HepG2 (cell line): ENCODE measurements around the gene AHCYL2. TPM values are rescaled to one million over a fixed set of nuclear protein-coding genes. Genes with fewer than 3 reads are reported as not detected.

Source experiments
- ATAC-seq: fragments of 200-7000 bp; cut with Tn5 transposase; 3 replicates; pipeline ENCODE4 v1.9.1; 2020; ENCODE audit warnings: mild to moderate bottlenecking, moderate library complexity
- BruUV-seq: library from RNA; stranded (reverse); fragments of 400-500 nt; replicated peaks from 2 replicates; lab custom pipeline; 2021; lab: Mats Ljungman, UMichigan
- CTCF ChIA-PET: fragments of 300-600 bp; formaldehyde crosslinking; extraction: SDS; loops from one replicate; lab custom pipeline; 2021; ENCODE audit warnings: low total read pairs, inconsistent platforms, low intra/inter-chr PET ratio; lab: Yijun Ruan, JAX
- POLR2A ChIA-PET: fragments of 350-600 bp; sonication (Branson Sonifier 250); formaldehyde crosslinking; loops from one replicate; lab custom pipeline; 2020; ENCODE audit warnings: antibody characterized with exemption, inconsistent platforms; lab: Yijun Ruan, JAX
- DNase-seq: peaks from one replicate; pipeline ENCODE4 v3.0.0-alpha.2; 2015; ENCODE audit warnings: low spot score
- FAIRE-seq: peaks from 3 replicates; lab custom pipeline; 2011; peaks lifted over from hg19 to GRCh38; lab: Jason Lieb, UNC
- H2AFZ ChIP-seq: one replicate; pipeline ENCODE4 v1.6.1; 2011; ENCODE audit warnings: low read length, inconsistent platforms
- H3K27ac ChIP-seq: fragments of 300-600 bp; 3 replicates; pipeline ENCODE4 v1.8.0; 2011; ENCODE audit warnings: mixed run types, mild to moderate bottlenecking, mixed read lengths, low read length, inconsistent platforms; ENCODE audit not compliant: insufficient read depth; ENCODE audit errors: extremely low read length
- H3K27me3 ChIP-seq, 2 experiments: fragments of 200-600 bp in 1 of 2; 2 replicates in 1 of 2; 3 replicates in 1 of 2; pipeline versions ENCODE4 v1.6.0 to v1.8.0; 2011; ENCODE audit warnings: low read length in 2 of 2, mild to moderate bottlenecking in 2 of 2, moderate library complexity in 2 of 2, inconsistent platforms in 1 of 2; ENCODE audit not compliant: insufficient read depth in 2 of 2, control insufficient read depth in 1 of 2
- H3K36me3 ChIP-seq, 2 experiments: fragments of 200-600 bp in 1 of 2; replicated peaks in 1 of 2; 2 replicates in 1 of 2; 3 replicates in 1 of 2; pipeline versions ENCODE4 v1.5.1 to v1.8.0; 2011; ENCODE audit warnings: low read length in 2 of 2, inconsistent platforms in 1 of 2; ENCODE audit not compliant: insufficient read depth in 2 of 2, control insufficient read depth in 1 of 2
- H3K4me1 ChIP-seq: 2 replicates; pipeline ENCODE4 v1.5.1; 2012; ENCODE audit warnings: low read length, inconsistent platforms; ENCODE audit not compliant: insufficient read depth
- H3K4me2 ChIP-seq: 2 replicates; pipeline ENCODE4 v1.6.0; 2011; ENCODE audit warnings: low read depth, low read length, inconsistent platforms
- H3K4me3 ChIP-seq, 3 experiments: fragments of 200-600 bp in 1 of 3; sonication (generic), shearing (Covaris generic) in 1 of 3; replicated peaks in 1 of 3; 2 replicates each; pipeline ENCODE4 v1.5.1; 2011 to 2016; ENCODE audit warnings: low read length in 3 of 3, inconsistent platforms in 2 of 3, low read depth in 2 of 3, mild to moderate bottlenecking in 2 of 3, control low read depth in 1 of 3, mixed read lengths in 1 of 3; ENCODE audit not compliant: insufficient read depth in 1 of 3
- H3K79me2 ChIP-seq: one replicate; pipeline ENCODE4 v1.6.1; 2011; ENCODE audit warnings: low read length, inconsistent platforms; ENCODE audit not compliant: insufficient read depth
- H3K9ac ChIP-seq: 2 replicates; pipeline ENCODE4 v1.6.0; 2011; ENCODE audit warnings: mild to moderate bottlenecking, low read depth, low read length, inconsistent platforms; ENCODE audit not compliant: insufficient read depth
- H3K9me3 ChIP-seq: 2 replicates; pipeline ENCODE4 v1.5.1; 2012; ENCODE audit warnings: mild to moderate bottlenecking, low read length
- H4K20me1 ChIP-seq: 2 replicates; pipeline ENCODE4 v1.6.0; 2011; ENCODE audit warnings: inconsistent platforms, mild to moderate bottlenecking, low read length, moderate library complexity; ENCODE audit not compliant: insufficient read depth
- FOXK1 ChIP-seq: sonication (generic); formaldehyde crosslinking; IDR thresholded peaks from 2 replicates; pipeline ENCODE4 v1.4.0; 2020; ENCODE audit warnings: low read depth, missing genetic modification reagents, borderline replicate concordance
- ZEB1 ChIP-seq: IDR thresholded peaks from 2 replicates; pipeline ENCODE4 v1.6.1; 2012; ENCODE audit warnings: mild to moderate bottlenecking, low read depth, inconsistent platforms; ENCODE audit not compliant: insufficient replicate concordance
- ZNF235 ChIP-seq: sonication (generic); formaldehyde crosslinking; IDR thresholded peaks from 2 replicates; pipeline ENCODE4 v1.8.1; 2023; ENCODE audit warnings: mild to moderate bottlenecking, missing genetic modification reagents, borderline replicate concordance
- ZNF263 ChIP-seq: sonication (generic); formaldehyde crosslinking; IDR thresholded peaks from 2 replicates; pipeline ENCODE4 v1.4.0; 2020; ENCODE audit warnings: missing genetic modification reagents
- ZNF703 ChIP-seq: sonication (generic); formaldehyde crosslinking; IDR thresholded peaks from 2 replicates; pipeline ENCODE4 v1.5.1; 2020; ENCODE audit warnings: missing genetic modification reagents, mild to moderate bottlenecking, moderate library complexity, borderline replicate concordance
- ZNF775 ChIP-seq: sonication (generic); formaldehyde crosslinking; IDR thresholded peaks from 2 replicates; pipeline ENCODE4 v1.4.0; 2020; ENCODE audit warnings: missing genetic modification reagents, mild to moderate bottlenecking, moderate library complexity, borderline replicate concordance
- WGBS: methylation state at CpG from one replicate; pipeline ENCODE4 v1.1.6; 2017; ENCODE audit warnings: low lambda C conversion rate; 5-methylcytosine and 5-hydroxymethylcytosine counted together
- in situ Hi-C: cut with HindIII; loops from 2 replicates; pipeline ENCODE4 v1.10.0; 2017; ENCODE audit warnings: low pct_unique_long_range_greater_than_20kb; ENCODE audit not compliant: extremely low pct_ligation_motif_present
- intact Hi-C: fragments of 100-400 bp; cut with micrococcal nuclease; formaldehyde crosslinking; loops from one replicate; pipeline ENCODE4 v1.10.0; 2022; ENCODE audit not compliant: unreplicated experiment
- polyA plus RNA-seq, 8 experiments: library from polyadenylated mRNA; depleted of rRNA in 3 of 8; stranded (reverse) in 7 of 8; unstranded in 1 of 8; fragments of >200 nt; fragmentation: Illumina TruSeq in 4 of 8; extraction: Trizol in 4 of 8; gene quantifications; 2 replicates each; pipeline versions ENCODE4 v1.2.1 to v1.2.3, GENCODE V29; 2011 to 2016; ENCODE audit warnings: low read depth in 4 of 8, missing spikeins in 1 of 8, mixed read lengths in 1 of 8; ENCODE audit not compliant: insufficient read depth in 1 of 8
- total RNA-seq, 5 experiments: library from RNA; depleted of rRNA; stranded (reverse); fragments of >200 nt; fragmentation: Illumina TruSeq; extraction: Trizol; gene quantifications; 2 replicates each; pipeline ENCODE4 v1.2.3, GENCODE V29; 2016; ENCODE audit warnings: low read depth in 1 of 5
- TF ChIP-seq, protein P1 (sequence below): sonication (generic); formaldehyde crosslinking; IDR thresholded peaks from 2 replicates; pipeline ENCODE4 v1.4.0; 2020; ENCODE audit warnings: missing genetic modification reagents, borderline replicate concordance
- TF ChIP-seq, protein P2 (sequence below): sonication (generic); formaldehyde crosslinking; IDR thresholded peaks from 2 replicates; pipeline ENCODE4 v1.8.1; 2023; ENCODE audit warnings: missing genetic modification reagents, mild to moderate bottlenecking, borderline replicate concordance
- TF ChIP-seq, protein P3 (sequence below): sonication (generic); formaldehyde crosslinking; IDR thresholded peaks from 2 replicates; pipeline ENCODE4 v1.4.0; 2020; ENCODE audit warnings: missing genetic modification reagents, low read depth, mild to moderate bottlenecking, borderline replicate concordance
- TF ChIP-seq, protein P4 (sequence below): sonication (generic); formaldehyde crosslinking; conservative IDR thresholded peaks from 2 replicates; pipeline ENCODE4 v1.4.0; 2020; ENCODE audit warnings: missing genetic modification reagents

Gene AHCYL2
- total and polyA plus RNA-seq, 2 of the 13 experiments (the other 11 are each of a cell fraction or from before 2014, with no cell fraction given) = 9.5 to 14.7 TPM

DNA sequence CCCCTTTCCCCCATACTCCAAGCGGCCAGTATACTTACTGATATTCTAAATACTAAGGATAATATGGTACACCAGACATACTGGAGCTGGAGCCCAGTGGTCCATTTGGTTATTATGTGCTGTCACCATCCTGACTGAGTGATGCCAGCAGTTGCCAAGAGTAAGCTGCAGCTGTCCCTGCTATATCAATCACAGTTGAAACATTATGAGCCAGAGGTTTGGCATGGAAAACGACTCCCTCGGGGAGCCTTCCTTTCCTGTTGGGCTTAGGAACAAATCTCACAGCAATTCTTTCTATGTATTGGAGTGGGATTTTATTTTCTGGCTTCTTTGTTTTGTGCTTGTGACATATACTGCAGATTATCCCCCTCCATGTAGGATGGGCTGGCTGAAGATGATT lies 242.0 kb downstream of the AHCYL2 start:
- H3K27me3 ChIP-seq = no peaks in the 10 kb centered on the region
- 91% methylated on average over 3 of the region's 3 CpGs for WGBS
- ChIA-PET POLR2A (no interaction called here), CTCF (no interaction called here)
- ATAC-seq = no peak
- H2AFZ ChIP-seq = no peak overlapping the region
- no peak overlapping the region for H3K9ac ChIP-seq
- TF ChIP-seq, protein P1, sequence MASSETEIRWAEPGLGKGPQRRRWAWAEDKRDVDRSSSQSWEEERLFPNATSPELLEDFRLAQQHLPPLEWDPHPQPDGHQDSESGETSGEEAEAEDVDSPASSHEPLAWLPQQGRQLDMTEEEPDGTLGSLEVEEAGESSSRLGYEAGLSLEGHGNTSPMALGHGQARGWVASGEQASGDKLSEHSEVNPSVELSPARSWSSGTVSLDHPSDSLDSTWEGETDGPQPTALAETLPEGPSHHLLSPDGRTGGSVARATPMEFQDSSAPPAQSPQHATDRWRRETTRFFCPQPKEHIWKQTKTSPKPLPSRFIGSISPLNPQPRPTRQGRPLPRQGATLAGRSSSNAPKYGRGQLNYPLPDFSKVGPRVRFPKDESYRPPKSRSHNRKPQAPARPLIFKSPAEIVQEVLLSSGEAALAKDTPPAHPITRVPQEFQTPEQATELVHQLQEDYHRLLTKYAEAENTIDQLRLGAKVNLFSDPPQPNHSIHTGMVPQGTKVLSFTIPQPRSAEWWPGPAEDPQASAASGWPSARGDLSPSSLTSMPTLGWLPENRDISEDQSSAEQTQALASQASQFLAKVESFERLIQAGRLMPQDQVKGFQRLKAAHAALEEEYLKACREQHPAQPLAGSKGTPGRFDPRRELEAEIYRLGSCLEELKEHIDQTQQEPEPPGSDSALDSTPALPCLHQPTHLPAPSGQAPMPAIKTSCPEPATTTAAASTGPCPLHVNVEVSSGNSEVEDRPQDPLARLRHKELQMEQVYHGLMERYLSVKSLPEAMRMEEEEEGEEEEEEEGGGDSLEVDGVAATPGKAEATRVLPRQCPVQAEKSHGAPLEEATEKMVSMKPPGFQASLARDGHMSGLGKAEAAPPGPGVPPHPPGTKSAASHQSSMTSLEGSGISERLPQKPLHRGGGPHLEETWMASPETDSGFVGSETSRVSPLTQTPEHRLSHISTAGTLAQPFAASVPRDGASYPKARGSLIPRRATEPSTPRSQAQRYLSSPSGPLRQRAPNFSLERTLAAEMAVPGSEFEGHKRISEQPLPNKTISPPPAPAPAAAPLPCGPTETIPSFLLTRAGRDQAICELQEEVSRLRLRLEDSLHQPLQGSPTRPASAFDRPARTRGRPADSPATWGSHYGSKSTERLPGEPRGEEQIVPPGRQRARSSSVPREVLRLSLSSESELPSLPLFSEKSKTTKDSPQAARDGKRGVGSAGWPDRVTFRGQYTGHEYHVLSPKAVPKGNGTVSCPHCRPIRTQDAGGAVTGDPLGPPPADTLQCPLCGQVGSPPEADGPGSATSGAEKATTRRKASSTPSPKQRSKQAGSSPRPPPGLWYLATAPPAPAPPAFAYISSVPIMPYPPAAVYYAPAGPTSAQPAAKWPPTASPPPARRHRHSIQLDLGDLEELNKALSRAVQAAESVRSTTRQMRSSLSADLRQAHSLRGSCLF (CRISPR knock-in tag) = no peak
- intact Hi-C loops (no loop called here), in situ Hi-C loops (no loop called here)
- no peak overlapping the region for H3K4me2 ChIP-seq
- FAIRE-seq = no peak
- peaks cover 2 to 4% of the 10 kb centered on the region in 2 experiments; a peak in 3 of 5 replicates for H3K36me3 ChIP-seq
- no peaks in the 10 kb centered on the region for H3K4me1 ChIP-seq
- no peaks in the 10 kb centered on the region for H3K79me2 ChIP-seq
- no TSS peak for BruUV-seq
- no peak for DNase-seq
- H3K4me3 ChIP-seq = no peak overlapping the region
- H3K27ac ChIP-seq = no peak overlapping the region
- H3K9me3 ChIP-seq = no peaks in the 10 kb centered on the region
- H4K20me1 ChIP-seq = no peaks in the 10 kb centered on the region

DNA sequence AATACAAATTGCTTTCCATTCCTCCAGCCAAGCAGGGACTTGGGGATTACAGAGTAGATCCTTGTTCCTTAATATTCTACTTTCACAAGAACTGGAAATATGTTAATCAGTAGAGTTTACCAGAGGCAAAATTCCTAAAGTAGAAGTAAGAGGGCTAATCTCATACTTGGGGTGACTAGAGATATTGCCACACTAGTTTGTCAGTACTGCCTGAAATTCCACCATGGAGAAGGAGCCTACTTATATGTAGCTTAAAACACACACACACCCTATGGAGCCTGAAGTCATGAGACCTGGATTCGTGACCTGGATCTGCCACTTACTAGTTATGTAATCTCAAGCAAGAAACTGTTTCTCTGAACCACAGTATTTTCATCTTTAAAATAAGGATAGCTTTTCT lies 243.3 kb downstream of the AHCYL2 start:
- Histone ChIP-seq H3K4me3 (no peak overlapping the region), H4K20me1 (no peaks in the 10 kb centered on the region), H3K9ac (no peak overlapping the region), H3K9me3 (no peaks in the 10 kb centered on the region), H3K79me2 (no peaks in the 10 kb centered on the region), H3K27ac (no peak overlapping the region), H3K4me2 (no peak overlapping the region), H2AFZ (no peak overlapping the region), H3K4me1 (no peaks in the 10 kb centered on the region), H3K36me3 (peaks cover 0 to 4% of the 10 kb centered on the region in 2 experiments; a peak in 1 of 5 replicates), H3K27me3 (no peaks in the 10 kb centered on the region)
- DNase-seq (no peak), ATAC-seq (no peak), FAIRE-seq (no peak)
- intact Hi-C loops (no loop called here), in situ Hi-C loops (no loop called here)
- no TSS peak for BruUV-seq
- TF ChIP-seq ZNF703 (CRISPR knock-in tag) (no peak), ZEB1 (no peak), FOXK1 (CRISPR knock-in tag) (no peak), ZNF235 (CRISPR knock-in tag) (no peak), ZNF775 (CRISPR knock-in tag) (no peak), ZNF263 (CRISPR knock-in tag) (no peak)
- TF ChIP-seq, protein P2, sequence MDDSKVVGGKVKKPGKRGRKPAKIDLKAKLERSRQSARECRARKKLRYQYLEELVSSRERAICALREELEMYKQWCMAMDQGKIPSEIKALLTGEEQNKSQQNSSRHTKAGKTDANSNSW = no peak
- TF ChIP-seq, protein P3, sequence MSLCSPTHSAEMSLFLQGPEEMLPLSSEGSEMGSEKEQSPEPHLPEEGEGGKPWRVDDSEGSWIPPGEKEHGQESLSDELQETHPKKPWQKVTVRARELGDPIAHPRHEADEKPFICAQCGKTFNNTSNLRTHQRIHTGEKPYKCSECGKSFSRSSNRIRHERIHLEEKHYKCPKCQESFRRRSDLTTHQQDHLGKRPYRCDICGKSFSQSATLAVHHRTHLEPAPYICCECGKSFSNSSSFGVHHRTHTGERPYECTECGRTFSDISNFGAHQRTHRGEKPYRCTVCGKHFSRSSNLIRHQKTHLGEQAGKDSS (CRISPR knock-in tag) = no peak
- TF ChIP-seq, protein P4, sequence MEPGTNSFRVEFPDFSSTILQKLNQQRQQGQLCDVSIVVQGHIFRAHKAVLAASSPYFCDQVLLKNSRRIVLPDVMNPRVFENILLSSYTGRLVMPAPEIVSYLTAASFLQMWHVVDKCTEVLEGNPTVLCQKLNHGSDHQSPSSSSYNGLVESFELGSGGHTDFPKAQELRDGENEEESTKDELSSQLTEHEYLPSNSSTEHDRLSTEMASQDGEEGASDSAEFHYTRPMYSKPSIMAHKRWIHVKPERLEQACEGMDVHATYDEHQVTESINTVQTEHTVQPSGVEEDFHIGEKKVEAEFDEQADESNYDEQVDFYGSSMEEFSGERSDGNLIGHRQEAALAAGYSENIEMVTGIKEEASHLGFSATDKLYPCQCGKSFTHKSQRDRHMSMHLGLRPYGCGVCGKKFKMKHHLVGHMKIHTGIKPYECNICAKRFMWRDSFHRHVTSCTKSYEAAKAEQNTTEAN (CRISPR knock-in tag) = no peak
- WGBS = 100% methylated on average over 1 of the region's 1 CpG
- POLR2A ChIA-PET = no interaction called here
- CTCF ChIA-PET = no interaction called here
